Measurements from ENCODE around the gene BMAL1. TPM values are rescaled to one million over a fixed set of nuclear protein-coding genes. Genes with fewer than 3 reads are reported as not detected.

BMAL1 gene
- total RNA-seq, 1 experiment from 2014 or later: not detected

DNA sequence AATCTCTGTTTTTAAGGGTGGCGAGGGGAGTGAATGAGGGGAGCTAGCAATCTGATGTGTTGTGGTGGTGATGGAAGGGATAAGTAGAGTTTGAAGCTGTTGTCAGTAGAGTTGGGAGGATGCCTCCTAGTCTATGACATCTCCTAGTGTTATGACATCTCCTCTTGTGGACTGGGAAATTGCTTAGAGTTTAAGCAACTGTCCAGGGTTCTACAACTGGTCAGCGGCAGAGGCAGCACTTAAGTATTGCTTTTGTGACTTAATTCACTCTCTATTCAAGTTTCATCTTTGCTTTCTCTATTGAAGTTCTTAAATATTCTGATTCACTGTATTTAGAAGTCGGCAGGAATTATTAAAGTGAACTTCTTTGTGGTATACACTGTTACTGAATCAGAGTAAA lies 13.8 kb downstream of the BMAL1 start:
- no peaks in the 10 kb centered on the region for H4K20me1 ChIP-seq (ENCODE audit: insufficient read depth, low read depth, low read length)
- H3K4me3 ChIP-seq (ENCODE audit: low read length): no peak overlapping the region
- no peaks in the 10 kb centered on the region for H3K79me2 ChIP-seq (ENCODE audit: low read length)
- H3K9me2 ChIP-seq (replicated peaks; ENCODE audit: insufficient read depth, low read length): no peaks in the 10 kb centered on the region
- H3K27ac ChIP-seq (ENCODE audit: low read length): no peak overlapping the region
- no peaks in the 10 kb centered on the region for H3K27me3 ChIP-seq (ENCODE audit: low read length)
- no peaks in the 10 kb centered on the region for H3K36me3 ChIP-seq (ENCODE audit: insufficient read depth, low read length)
- no peak for DNase-seq
- H2AFZ ChIP-seq (ENCODE audit: low read length): no peak overlapping the region
- no peak overlapping the region for H3K9ac ChIP-seq (ENCODE audit: low read length)
- H3K4me2 ChIP-seq (ENCODE audit: low read depth, low read length, poor library complexity, severe bottlenecking): no peak overlapping the region
- H3K9me3 ChIP-seq (ENCODE audit: low read length): no peaks in the 10 kb centered on the region
- H3K4me1 ChIP-seq (ENCODE audit: low read length): no peaks in the 10 kb centered on the region

DNA sequence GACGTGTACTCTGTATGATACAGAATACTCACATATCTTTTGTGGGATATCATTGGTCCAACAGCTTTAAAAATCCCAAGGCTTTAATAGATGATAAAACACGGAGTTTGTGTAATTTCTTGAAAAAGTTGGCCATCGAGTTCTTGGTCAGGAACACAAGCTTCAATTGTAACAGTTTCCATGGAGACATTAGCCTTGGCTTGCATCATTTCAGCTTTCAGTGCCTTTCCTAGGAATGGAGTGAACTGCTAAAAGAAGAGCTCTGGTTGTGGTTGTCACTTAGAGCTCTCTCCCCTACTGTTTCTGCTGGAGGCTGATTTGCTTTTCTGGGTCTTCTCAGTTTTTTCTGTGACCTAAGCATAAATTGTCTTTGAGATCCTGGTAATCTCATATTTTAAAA lies 14.2 kb downstream of the BMAL1 start:
- H3K27ac ChIP-seq (ENCODE audit: low read length): no peak overlapping the region
- H3K9ac ChIP-seq (ENCODE audit: low read length): no peak overlapping the region
- H3K79me2 ChIP-seq (ENCODE audit: low read length): no peaks in the 10 kb centered on the region
- H3K27me3 ChIP-seq (ENCODE audit: low read length): no peaks in the 10 kb centered on the region
- no peaks in the 10 kb centered on the region for H3K9me2 ChIP-seq (replicated peaks; ENCODE audit: insufficient read depth, low read length)
- no peak overlapping the region for H3K4me3 ChIP-seq (ENCODE audit: low read length)
- no peak overlapping the region for H3K4me2 ChIP-seq (ENCODE audit: low read depth, low read length, poor library complexity, severe bottlenecking)
- no peaks in the 10 kb centered on the region for H3K9me3 ChIP-seq (ENCODE audit: low read length)
- H4K20me1 ChIP-seq (ENCODE audit: insufficient read depth, low read depth, low read length): no peaks in the 10 kb centered on the region
- H2AFZ ChIP-seq (ENCODE audit: low read length): no peak overlapping the region
- no peak for DNase-seq
- no peaks in the 10 kb centered on the region for H3K4me1 ChIP-seq (ENCODE audit: low read length)
- no peaks in the 10 kb centered on the region for H3K36me3 ChIP-seq (ENCODE audit: insufficient read depth, low read length)

DNA sequence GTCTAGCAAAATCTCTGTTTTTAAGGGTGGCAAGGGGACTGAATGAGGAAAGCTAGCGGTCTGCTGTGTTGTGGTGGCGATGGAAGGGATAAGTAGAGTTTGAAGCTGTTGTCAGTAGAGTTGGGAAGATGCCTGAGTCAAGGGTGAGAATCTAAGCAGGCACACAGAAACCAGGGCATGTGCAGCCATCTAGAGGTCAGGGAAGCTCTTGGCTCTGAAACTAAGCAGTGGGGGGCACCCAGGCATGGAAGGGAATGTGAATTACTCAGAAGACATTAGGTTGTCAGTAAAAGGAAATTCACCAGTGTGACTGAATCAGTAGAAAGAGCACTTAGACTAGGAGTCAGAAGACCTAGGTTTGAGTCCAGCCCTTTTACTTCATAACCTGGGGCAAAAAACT lies 15.4 kb downstream of the BMAL1 start:
- no peaks in the 10 kb centered on the region for H3K9me2 ChIP-seq (replicated peaks; ENCODE audit: insufficient read depth, low read length)
- no peaks in the 10 kb centered on the region for H4K20me1 ChIP-seq (ENCODE audit: insufficient read depth, low read depth, low read length)
- H3K79me2 ChIP-seq (ENCODE audit: low read length): no peaks in the 10 kb centered on the region
- no peak overlapping the region for H3K27ac ChIP-seq (ENCODE audit: low read length)
- no peak overlapping the region for H2AFZ ChIP-seq (ENCODE audit: low read length)
- H3K36me3 ChIP-seq (ENCODE audit: insufficient read depth, low read length): no peaks in the 10 kb centered on the region
- H3K4me3 ChIP-seq (ENCODE audit: low read length): no peak overlapping the region
- H3K27me3 ChIP-seq (ENCODE audit: low read length): no peaks in the 10 kb centered on the region
- DNase-seq: no peak
- H3K4me2 ChIP-seq (ENCODE audit: low read depth, low read length, poor library complexity, severe bottlenecking): no peak overlapping the region
- H3K4me1 ChIP-seq (ENCODE audit: low read length): no peaks in the 10 kb centered on the region
- H3K9me3 ChIP-seq (ENCODE audit: low read length): no peaks in the 10 kb centered on the region
- no peak overlapping the region for H3K9ac ChIP-seq (ENCODE audit: low read length)

DNA sequence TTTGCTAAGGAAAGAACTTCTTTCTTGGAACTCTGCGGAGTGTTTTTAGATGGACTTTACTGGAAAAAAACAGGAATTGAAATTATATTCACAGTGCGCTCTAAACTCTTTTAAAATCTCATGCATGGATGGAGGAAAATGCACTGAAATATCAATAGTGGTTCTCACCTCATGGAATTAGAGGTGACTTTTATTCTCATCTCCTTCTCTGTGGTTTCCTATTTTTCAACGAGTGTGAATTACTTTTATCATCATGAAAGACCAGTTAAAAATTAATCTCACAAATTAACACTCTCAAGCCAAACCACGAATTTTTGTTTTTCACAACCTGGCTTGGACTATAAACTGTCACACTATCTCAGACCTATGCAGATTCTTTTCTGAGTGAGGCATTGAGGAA lies 16.6 kb downstream of the BMAL1 start:
- Histone ChIP-seq H3K4me1 (ENCODE audit: low read length) (no peaks in the 10 kb centered on the region), H3K9ac (ENCODE audit: low read length) (no peak overlapping the region), H3K9me2 (replicated peaks; ENCODE audit: insufficient read depth, low read length) (no peaks in the 10 kb centered on the region), H3K4me3 (ENCODE audit: low read length) (no peak overlapping the region), H3K27ac (ENCODE audit: low read length) (no peak overlapping the region), H3K4me2 (ENCODE audit: low read depth, low read length, poor library complexity, severe bottlenecking) (no peak overlapping the region), H2AFZ (ENCODE audit: low read length) (no peak overlapping the region), H3K36me3 (ENCODE audit: insufficient read depth, low read length) (no peaks in the 10 kb centered on the region), H3K79me2 (ENCODE audit: low read length) (no peaks in the 10 kb centered on the region), H3K27me3 (ENCODE audit: low read length) (no peaks in the 10 kb centered on the region), H4K20me1 (ENCODE audit: insufficient read depth, low read depth, low read length) (no peaks in the 10 kb centered on the region), H3K9me3 (ENCODE audit: low read length) (no peaks in the 10 kb centered on the region)
- no peak for DNase-seq

DNA sequence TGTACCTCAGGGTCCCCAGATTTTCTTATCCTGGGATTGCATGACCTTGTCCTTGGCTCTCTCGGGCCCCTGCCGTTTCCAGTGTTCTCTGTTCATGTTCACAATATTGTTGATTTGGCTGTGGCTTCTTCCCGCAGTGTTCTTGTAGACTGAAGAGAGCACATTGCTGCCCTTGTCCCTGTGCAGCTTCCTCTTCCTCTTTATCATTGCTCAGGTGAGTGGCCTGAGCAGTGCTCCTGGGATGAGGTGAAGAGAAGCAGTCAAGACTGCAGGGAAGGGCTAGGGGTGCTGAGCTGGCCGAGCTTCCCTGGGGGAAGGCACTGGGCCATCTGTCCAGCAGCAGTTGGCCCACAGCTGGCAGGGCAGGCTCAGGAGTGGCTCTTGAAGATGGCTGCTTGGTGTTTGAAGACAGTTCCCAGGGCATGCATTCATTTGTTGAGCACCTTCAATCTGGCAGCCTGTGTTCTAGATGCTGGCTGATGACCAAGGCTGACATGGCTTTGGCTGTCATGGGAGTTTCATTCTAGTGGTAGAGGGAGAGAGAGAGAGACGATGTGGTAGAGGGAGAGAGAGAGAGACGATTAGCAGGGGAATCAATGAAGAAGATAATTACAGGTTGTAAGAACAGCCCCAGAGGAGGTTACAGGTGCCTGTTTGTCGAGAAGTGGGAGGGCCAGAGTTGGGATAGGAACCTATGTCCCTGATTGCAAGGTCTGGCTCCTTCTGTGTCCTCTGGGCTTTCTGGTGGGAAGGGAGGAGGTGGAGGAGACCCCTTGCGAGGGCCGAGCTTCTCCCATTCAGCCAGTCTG lies 17.4 kb downstream of the BMAL1 start:
- H4K20me1 ChIP-seq (ENCODE audit: insufficient read depth, low read depth, low read length): no peaks in the 10 kb centered on the region
- no peaks in the 10 kb centered on the region for H3K9me2 ChIP-seq (replicated peaks; ENCODE audit: insufficient read depth, low read length)
- H2AFZ ChIP-seq (ENCODE audit: low read length): no peak overlapping the region
- no peak overlapping the region for H3K4me3 ChIP-seq (ENCODE audit: low read length)
- no peaks in the 10 kb centered on the region for H3K27me3 ChIP-seq (ENCODE audit: low read length)
- DNase-seq: no peak
- H3K4me2 ChIP-seq (ENCODE audit: low read depth, low read length, poor library complexity, severe bottlenecking): no peak overlapping the region
- no peaks in the 10 kb centered on the region for H3K79me2 ChIP-seq (ENCODE audit: low read length)
- no peaks in the 10 kb centered on the region for H3K9me3 ChIP-seq (ENCODE audit: low read length)
- H3K36me3 ChIP-seq (ENCODE audit: insufficient read depth, low read length): no peaks in the 10 kb centered on the region
- no peaks in the 10 kb centered on the region for H3K4me1 ChIP-seq (ENCODE audit: low read length)
- no peak overlapping the region for H3K27ac ChIP-seq (ENCODE audit: low read length)
- no peak overlapping the region for H3K9ac ChIP-seq (ENCODE audit: low read length)

GRCh38 chr11:13297308-13297916 lies 19.8 kb downstream of the BMAL1 start:
- Histone ChIP-seq H3K9me3 (ENCODE audit: low read length) (no peaks in the 10 kb centered on the region), H3K27me3 (ENCODE audit: low read length) (no peaks in the 10 kb centered on the region), H3K36me3 (ENCODE audit: insufficient read depth, low read length) (no peaks in the 10 kb centered on the region), H3K4me2 (ENCODE audit: low read depth, low read length, poor library complexity, severe bottlenecking) (no peak overlapping the region), H3K9me2 (replicated peaks; ENCODE audit: insufficient read depth, low read length) (no peaks in the 10 kb centered on the region), H3K4me1 (ENCODE audit: low read length) (no peaks in the 10 kb centered on the region), H3K79me2 (ENCODE audit: low read length) (no peaks in the 10 kb centered on the region), H4K20me1 (ENCODE audit: insufficient read depth, low read depth, low read length) (no peaks in the 10 kb centered on the region), H3K27ac (ENCODE audit: low read length) (no peak overlapping the region), H2AFZ (ENCODE audit: low read length) (no peak overlapping the region), H3K9ac (ENCODE audit: low read length) (no peak overlapping the region), H3K4me3 (ENCODE audit: low read length) (no peak overlapping the region)
- no peak for DNase-seq

- H3K4me1 ChIP-seq (ENCODE audit: low read length): no peaks in the 10 kb centered on the region
- no peak overlapping the region for H3K4me2 ChIP-seq (ENCODE audit: low read depth, low read length, poor library complexity, severe bottlenecking)
- no peaks in the 10 kb centered on the region for H3K79me2 ChIP-seq (ENCODE audit: low read length)
- H3K9me3 ChIP-seq (ENCODE audit: low read length): no peaks in the 10 kb centered on the region
- no peaks in the 10 kb centered on the region for H4K20me1 ChIP-seq (ENCODE audit: insufficient read depth, low read depth, low read length)
- H3K36me3 ChIP-seq (ENCODE audit: insufficient read depth, low read length): no peaks in the 10 kb centered on the region
- no peak overlapping the region for H2AFZ ChIP-seq (ENCODE audit: low read length)
- no peak overlapping the region for H3K4me3 ChIP-seq (ENCODE audit: low read length)
- no peaks in the 10 kb centered on the region for H3K27me3 ChIP-seq (ENCODE audit: low read length)
- H3K27ac ChIP-seq (ENCODE audit: low read length): no peak overlapping the region
- no peak overlapping the region for H3K9ac ChIP-seq (ENCODE audit: low read length)
- no peaks in the 10 kb centered on the region for H3K9me2 ChIP-seq (replicated peaks; ENCODE audit: insufficient read depth, low read length)
- DNase-seq: no peak
These were observed 20.3 kb downstream of the BMAL1 start for GRCh38 chr11:13297917-13298356.

- Histone ChIP-seq H4K20me1 (ENCODE audit: insufficient read depth, low read depth, low read length) (no peaks in the 10 kb centered on the region), H3K4me3 (ENCODE audit: low read length) (no peak overlapping the region), H3K27me3 (ENCODE audit: low read length) (no peaks in the 10 kb centered on the region; the same call in 1 of the 2 replicates), H3K36me3 (ENCODE audit: insufficient read depth, low read length) (no peaks in the 10 kb centered on the region), H3K4me2 (ENCODE audit: low read depth, low read length, poor library complexity, severe bottlenecking) (no peak overlapping the region), H3K9me2 (replicated peaks; ENCODE audit: insufficient read depth, low read length) (no peaks in the 10 kb centered on the region), H3K9ac (ENCODE audit: low read length) (no peak overlapping the region), H3K27ac (ENCODE audit: low read length) (no peak overlapping the region), H2AFZ (ENCODE audit: low read length) (no peak overlapping the region), H3K4me1 (ENCODE audit: low read length) (no peaks in the 10 kb centered on the region), H3K79me2 (ENCODE audit: low read length) (no peaks in the 10 kb centered on the region), H3K9me3 (ENCODE audit: low read length) (no peaks in the 10 kb centered on the region)
- no peak for DNase-seq
These were observed 21.2 kb downstream of the BMAL1 start for GRCh38 chr11:13298765-13299164.

Measured in Karpas-422 (cell line).